ENCODE measurements around the gene SLC20A1.

SLC20A1 gene

DNA sequence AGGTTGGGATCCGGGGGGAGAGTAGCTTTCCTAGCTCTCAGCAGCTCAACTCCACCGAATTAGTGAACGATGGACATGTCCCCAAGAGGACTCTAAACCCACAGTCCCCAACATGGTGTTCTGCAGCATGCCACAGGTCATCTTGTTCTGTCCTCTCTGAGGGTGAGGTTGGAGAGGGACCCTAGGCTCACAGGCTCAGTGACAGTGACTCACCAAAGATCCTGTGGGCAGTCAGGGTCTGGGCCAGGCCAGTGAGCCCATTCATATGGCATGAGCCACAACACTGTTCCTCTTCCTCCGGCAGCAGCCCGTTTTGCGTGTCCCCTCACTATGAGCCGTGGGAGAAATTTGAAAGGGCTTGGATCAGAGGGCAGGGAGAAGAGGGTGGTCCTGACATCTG, 2.8 kb upstream of the SLC20A1 start:
- no peak for ATAC-seq (replicated peaks; ENCODE audit: extremely low read depth, poor library complexity, severe bottlenecking)
- Mint-ChIP-seq H3K9me3 (no peaks in the 10 kb centered on the region), H3K27ac (ENCODE audit: low read depth) (no peak overlapping the region), H3K27me3 (no peaks in the 10 kb centered on the region), H3K4me3 (no peak overlapping the region), H3K4me1 (peaks cover 54% of the 10 kb centered on the region), H3K36me3 (ENCODE audit: insufficient read depth) (peaks cover 29% of the 10 kb centered on the region)
- DNase-seq (ENCODE audit: low spot score in 2 of 2), result no peak

DNA sequence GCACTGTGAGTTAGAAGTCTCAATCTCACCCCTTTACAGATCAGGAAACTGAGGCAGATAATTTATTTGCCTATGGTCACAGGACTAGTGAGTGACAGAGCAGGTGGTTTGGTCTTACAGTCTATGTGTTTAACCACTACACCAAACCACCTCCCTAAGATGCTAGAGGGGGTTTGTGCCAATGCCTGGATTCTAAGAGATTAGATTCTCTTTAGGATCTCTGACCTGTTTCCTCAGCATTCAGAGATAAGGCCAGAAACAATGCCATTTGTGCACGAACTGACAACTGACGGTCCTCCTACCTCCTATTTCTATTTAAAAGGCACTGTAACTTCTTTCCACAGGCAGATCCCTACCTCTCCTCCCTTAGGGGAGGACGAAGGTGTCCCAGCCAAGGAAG, 2.3 kb upstream of the SLC20A1 start:
- no peaks in the 10 kb centered on the region for H3K27me3 Mint-ChIP-seq
- peaks cover 59% of the 10 kb centered on the region for H3K4me1 Mint-ChIP-seq
- no peak overlapping the region for H3K4me3 Mint-ChIP-seq
- no peaks in the 10 kb centered on the region for H3K9me3 Mint-ChIP-seq
- H3K36me3 Mint-ChIP-seq (ENCODE audit: insufficient read depth), result peaks cover 34% of the 10 kb centered on the region
- H3K27ac Mint-ChIP-seq (ENCODE audit: low read depth), result no peak overlapping the region
- ATAC-seq (replicated peaks; ENCODE audit: extremely low read depth, poor library complexity, severe bottlenecking) (no peak), DNase-seq (ENCODE audit: low spot score in 2 of 2) (no peak)

DNA sequence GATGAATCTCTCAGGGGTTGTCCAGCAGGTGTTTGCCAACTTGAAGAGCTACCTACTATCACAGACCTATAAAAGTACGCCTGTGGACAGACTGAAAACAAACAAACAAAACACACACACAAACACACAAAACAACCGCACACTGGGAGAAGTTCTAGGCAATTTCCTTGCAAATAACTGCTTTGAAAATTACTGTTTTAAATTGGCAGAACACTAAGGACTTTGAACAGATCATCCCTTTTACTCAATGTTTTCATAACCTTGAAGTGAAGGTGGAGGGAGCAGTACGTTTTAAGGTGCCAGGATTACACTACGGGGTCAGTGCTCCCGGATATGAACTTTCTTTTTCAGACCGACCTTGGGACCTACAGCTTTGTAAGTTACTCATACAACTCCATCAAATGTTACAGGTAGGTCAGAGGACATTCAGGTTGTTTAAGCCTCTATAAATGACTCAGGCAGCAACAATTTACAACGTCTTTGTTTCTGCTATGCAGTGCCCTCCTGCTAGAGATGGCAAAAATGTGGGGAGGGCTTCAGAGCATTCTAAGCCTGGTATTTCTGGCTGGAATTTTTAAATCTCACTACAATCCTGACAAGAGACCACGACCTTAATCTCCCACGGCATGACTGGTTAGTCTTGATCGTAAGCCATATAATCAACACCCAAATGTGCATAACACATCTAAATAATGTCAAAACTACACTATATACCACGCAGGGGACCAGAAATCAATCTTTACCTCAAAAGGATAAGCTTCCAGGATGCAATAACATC, 1.4 kb upstream of the SLC20A1 start:
- DNase-seq (ENCODE audit: low spot score in 2 of 2), result no peak
- H3K27me3 Mint-ChIP-seq, result no peaks in the 10 kb centered on the region
- H3K9me3 Mint-ChIP-seq, result no peaks in the 10 kb centered on the region
- H3K4me3 Mint-ChIP-seq, result peak overlapping the region; percentile 88
- H3K4me1 Mint-ChIP-seq, result peaks cover 67% of the 10 kb centered on the region
- H3K27ac Mint-ChIP-seq (ENCODE audit: low read depth), result peak overlapping the region; percentile 79
- no peak for ATAC-seq (replicated peaks; ENCODE audit: extremely low read depth, poor library complexity, severe bottlenecking)
- peaks cover 42% of the 10 kb centered on the region for H3K36me3 Mint-ChIP-seq (ENCODE audit: insufficient read depth)

DNA sequence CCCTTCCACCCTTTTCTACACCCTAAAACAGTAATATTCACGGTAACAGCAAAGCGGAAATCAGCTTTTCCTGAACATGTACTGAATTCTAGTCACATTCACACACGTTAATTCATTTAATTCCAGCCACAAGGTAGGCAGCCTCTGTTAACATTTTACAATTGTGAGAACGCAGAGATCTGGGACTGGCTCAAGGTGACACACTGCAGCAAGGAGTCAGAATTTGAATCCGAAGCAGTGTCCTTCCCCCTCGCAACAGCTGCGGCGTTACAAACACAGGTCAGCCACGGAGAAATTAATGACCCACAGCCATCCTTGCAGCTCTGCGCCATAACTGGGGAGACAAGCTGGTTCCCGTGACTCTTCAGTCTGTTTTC, 818 bp upstream of the SLC20A1 start:
- Mint-ChIP-seq H3K4me3 (peak overlapping the region; percentile 88), H3K9me3 (no peaks in the 10 kb centered on the region), H3K36me3 (ENCODE audit: insufficient read depth) (peaks cover 48% of the 10 kb centered on the region), H3K27ac (ENCODE audit: low read depth) (peak overlapping the region; percentile 79), H3K27me3 (no peaks in the 10 kb centered on the region), H3K4me1 (peaks cover 73% of the 10 kb centered on the region)
- DNase-seq (ENCODE audit: low spot score in 2 of 2) (no peak), ATAC-seq (replicated peaks; ENCODE audit: extremely low read depth, poor library complexity, severe bottlenecking) (no peak)

DNA sequence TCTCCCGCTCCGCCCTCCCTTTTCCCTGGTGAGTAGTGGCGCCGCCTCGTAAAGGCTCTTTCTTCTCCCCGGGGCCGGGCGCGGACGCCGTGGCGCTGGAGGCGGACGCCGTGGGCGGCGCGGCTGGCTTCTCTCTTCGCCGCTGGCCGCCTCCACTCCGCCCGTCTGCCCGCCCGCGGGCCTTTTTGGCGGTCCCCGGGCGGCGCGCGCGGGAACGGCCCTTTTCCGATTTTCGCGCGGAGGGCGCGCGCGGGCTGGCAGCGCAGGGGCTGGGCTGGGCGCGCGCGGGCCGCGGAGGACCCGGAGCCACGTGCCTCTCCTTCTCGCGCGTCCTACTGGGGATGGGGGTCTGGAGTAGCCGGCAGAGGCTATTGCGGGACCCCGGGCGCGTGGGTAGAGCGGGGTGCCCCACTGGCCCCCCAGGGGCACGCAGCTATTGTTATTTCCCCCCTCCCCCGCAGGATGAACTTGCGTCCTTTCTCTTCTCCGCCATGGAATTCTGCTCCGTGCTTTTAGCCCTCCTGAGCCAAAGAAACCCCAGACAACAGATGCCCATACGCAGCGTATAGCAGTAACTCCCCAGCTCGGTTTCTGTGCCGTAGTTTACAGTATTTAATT, 472 bp downstream of the SLC20A1 start:
- Mint-ChIP-seq H3K27me3 (no peaks in the 10 kb centered on the region), H3K4me1 (peaks cover 72% of the 10 kb centered on the region), H3K4me3 (peak overlapping the region; percentile 88), H3K27ac (ENCODE audit: low read depth) (peak overlapping the region; percentile 79), H3K9me3 (no peaks in the 10 kb centered on the region), H3K36me3 (ENCODE audit: insufficient read depth) (peaks cover 61% of the 10 kb centered on the region)
- ATAC-seq (replicated peaks; ENCODE audit: extremely low read depth, poor library complexity, severe bottlenecking) (peak; percentile 20), DNase-seq (ENCODE audit: low spot score in 2 of 2) (no peak)

DNA sequence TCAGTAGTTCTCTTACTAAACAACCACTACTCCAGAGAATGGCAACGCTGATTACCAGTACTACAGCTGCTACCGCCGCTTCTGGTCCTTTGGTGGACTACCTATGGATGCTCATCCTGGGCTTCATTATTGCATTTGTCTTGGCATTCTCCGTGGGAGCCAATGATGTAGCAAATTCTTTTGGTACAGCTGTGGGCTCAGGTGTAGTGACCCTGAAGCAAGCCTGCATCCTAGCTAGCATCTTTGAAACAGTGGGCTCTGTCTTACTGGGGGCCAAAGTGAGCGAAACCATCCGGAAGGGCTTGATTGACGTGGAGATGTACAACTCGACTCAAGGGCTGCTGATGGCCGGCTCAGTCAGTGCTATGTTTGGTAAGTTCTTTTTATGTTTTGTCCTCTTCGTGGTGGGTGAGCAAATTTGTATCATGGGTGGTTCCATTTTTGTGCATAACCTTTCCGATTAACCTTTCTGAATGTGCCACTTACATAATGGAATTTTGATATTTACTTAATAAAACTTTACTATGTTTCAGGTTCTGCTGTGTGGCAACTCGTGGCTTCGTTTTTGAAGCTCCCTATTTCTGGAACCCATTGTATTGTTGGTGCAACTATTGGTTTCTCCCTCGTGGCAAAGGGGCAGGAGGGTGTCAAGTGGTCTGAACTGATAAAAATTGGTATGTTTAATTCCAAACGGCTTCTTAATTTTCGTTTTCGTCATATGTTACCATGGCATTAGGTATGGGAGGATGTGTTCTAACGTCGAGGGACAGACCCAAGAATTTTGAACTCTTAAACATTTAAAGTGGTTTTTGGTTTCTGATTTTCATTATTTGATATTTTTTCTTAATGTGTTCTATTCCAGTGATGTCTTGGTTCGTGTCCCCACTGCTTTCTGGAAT, 1.3 kb downstream of the SLC20A1 start:
- no peak for ATAC-seq (replicated peaks; ENCODE audit: extremely low read depth, poor library complexity, severe bottlenecking)
- Mint-ChIP-seq H3K36me3 (ENCODE audit: insufficient read depth) (peaks cover 67% of the 10 kb centered on the region), H3K27ac (ENCODE audit: low read depth) (peak overlapping the region; percentile 79), H3K9me3 (no peaks in the 10 kb centered on the region), H3K4me1 (peaks cover 74% of the 10 kb centered on the region), H3K27me3 (no peaks in the 10 kb centered on the region), H3K4me3 (peak overlapping the region; percentile 88)
- no peak for DNase-seq (ENCODE audit: low spot score in 2 of 2)

DNA sequence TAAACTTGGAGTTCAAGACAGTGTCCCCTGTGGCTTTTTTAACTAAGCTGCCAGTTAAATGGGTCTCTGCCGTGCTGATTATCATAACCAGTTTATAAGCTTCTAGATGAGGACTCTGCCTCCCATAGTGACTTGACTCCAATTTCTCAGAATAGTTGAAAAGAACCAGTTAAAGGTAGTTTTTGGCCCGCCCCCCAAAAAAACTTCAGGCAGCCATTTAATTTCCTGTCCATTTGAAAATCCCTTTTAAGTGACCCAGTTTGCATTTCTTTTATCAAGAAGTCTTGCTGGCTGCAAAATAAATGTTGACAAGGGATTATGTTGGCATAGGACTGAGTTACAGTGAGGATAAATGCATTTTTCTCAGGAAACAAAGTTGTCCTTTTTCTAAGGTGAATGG, 2.3 kb downstream of the SLC20A1 start:
- peak overlapping the region; percentile 88 for H3K4me3 Mint-ChIP-seq
- H3K36me3 Mint-ChIP-seq (ENCODE audit: insufficient read depth), result peaks cover 75% of the 10 kb centered on the region
- H3K27me3 Mint-ChIP-seq, result no peaks in the 10 kb centered on the region
- no peak for DNase-seq (ENCODE audit: low spot score in 2 of 2)
- no peak for ATAC-seq (replicated peaks; ENCODE audit: extremely low read depth, poor library complexity, severe bottlenecking)
- peak overlapping the region; percentile 79 for H3K27ac Mint-ChIP-seq (ENCODE audit: low read depth)
- no peaks in the 10 kb centered on the region for H3K9me3 Mint-ChIP-seq
- H3K4me1 Mint-ChIP-seq, result peaks cover 75% of the 10 kb centered on the region

DNA sequence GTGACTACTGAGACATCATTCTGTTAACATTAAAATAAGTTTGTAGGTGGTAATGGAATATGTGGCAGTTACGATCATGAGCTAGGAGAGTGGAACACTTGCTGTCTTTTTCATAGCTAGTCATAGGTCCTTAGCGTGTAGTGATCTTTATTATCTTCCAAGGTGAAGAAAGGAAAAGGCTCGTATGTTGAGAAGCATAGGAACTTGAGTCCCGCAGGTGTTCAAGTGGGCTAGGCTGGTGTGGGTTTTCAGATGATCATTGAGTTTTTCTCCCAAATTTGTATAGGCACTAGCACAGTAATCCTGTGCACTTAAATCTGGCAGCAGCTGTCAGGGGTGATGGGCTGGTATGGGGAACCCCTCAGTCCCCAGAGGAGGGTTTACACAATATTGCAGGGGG, 10.9 kb downstream of the SLC20A1 start:
- H3K27ac Mint-ChIP-seq (ENCODE audit: low read depth), result peak overlapping the region; percentile 68
- H3K9me3 Mint-ChIP-seq, result no peaks in the 10 kb centered on the region
- peaks cover 57% of the 10 kb centered on the region for H3K4me1 Mint-ChIP-seq
- DNase-seq (ENCODE audit: low spot score in 2 of 2) (no peak), ATAC-seq (replicated peaks; ENCODE audit: extremely low read depth, poor library complexity, severe bottlenecking) (no peak)
- no peaks in the 10 kb centered on the region for H3K27me3 Mint-ChIP-seq
- no peak overlapping the region for H3K4me3 Mint-ChIP-seq
- peaks cover 94% of the 10 kb centered on the region for H3K36me3 Mint-ChIP-seq (ENCODE audit: insufficient read depth)

DNA sequence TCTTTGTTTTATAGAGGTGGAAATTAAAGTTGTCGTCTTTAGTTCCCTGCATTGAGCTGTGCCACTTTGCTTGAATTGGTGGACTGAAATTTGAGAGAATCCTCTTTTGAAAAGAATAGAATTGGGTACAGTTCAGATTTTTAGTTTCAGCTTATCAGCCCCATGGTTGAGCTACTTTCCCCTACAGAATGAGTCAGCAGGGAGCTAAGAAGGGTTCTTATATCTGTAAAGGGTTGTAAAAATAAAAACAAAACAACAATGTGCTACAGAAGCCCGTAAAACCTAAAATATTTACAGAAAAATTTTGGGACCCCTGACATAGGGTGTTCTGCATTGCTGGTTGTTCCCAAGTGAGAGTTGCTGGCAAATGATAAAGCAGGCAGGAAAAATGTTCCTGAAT, 12.6 kb downstream of the SLC20A1 start:
- DNase-seq (ENCODE audit: low spot score in 2 of 2), result no peak
- Mint-ChIP-seq H3K9me3 (no peaks in the 10 kb centered on the region), H3K27me3 (no peaks in the 10 kb centered on the region), H3K4me3 (no peak overlapping the region), H3K27ac (ENCODE audit: low read depth) (peak overlapping the region; percentile 72), H3K4me1 (peaks cover 52% of the 10 kb centered on the region), H3K36me3 (ENCODE audit: insufficient read depth) (peaks cover 96% of the 10 kb centered on the region)
- no peak for ATAC-seq (replicated peaks; ENCODE audit: extremely low read depth, poor library complexity, severe bottlenecking)

DNA sequence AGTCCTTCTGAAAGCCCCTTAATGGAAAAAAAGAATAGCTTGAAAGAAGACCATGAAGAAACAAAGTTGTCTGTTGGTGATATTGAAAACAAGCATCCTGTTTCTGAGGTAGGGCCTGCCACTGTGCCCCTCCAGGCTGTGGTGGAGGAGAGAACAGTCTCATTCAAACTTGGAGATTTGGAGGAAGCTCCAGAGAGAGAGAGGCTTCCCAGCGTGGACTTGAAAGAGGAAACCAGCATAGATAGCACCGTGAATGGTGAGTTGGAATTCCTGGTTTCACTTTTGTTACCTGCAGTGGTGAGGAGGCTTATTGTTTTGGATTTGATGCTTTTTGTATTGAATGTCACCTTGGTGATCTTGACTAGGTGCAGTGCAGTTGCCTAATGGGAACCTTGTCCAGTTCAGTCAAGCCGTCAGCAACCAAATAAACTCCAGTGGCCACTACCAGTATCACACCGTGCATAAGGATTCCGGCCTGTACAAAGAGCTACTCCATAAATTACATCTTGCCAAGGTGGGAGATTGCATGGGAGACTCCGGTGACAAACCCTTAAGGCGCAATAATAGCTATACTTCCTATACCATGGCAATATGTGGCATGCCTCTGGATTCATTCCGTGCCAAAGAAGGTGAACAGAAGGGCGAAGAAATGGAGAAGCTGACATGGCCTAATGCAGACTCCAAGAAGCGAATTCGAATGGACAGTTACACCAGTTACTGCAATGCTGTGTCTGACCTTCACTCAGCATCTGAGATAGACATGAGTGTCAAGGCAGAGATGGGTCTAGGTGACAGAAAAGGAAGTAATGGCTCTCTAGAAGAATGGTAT, 13.3 kb downstream of the SLC20A1 start:
- Mint-ChIP-seq H3K9me3 (no peaks in the 10 kb centered on the region), H3K27ac (ENCODE audit: low read depth) (peak overlapping the region; percentile 72), H3K4me1 (peaks cover 57% of the 10 kb centered on the region), H3K4me3 (peak overlapping the region; percentile 48), H3K27me3 (no peaks in the 10 kb centered on the region), H3K36me3 (ENCODE audit: insufficient read depth) (peaks cover 96% of the 10 kb centered on the region)
- no peak for DNase-seq (ENCODE audit: low spot score in 2 of 2)
- no peak for ATAC-seq (replicated peaks; ENCODE audit: extremely low read depth, poor library complexity, severe bottlenecking)

DNA sequence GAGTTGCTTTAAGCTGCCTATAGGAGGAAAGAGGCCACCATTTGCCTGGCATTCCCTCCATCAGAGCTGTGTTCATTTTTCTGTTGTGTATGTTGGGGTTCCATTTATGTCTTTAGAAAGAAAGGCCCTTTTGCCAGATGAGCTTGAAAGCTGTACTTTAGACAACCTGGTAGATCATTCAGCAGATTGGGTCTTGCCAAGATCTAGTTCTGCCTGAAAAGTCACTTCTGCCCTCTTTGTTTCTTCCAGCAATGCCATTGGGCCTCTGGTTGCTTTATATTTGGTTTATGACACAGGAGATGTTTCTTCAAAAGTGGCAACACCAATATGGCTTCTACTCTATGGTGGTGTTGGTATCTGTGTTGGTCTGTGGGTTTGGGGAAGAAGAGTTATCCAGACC, 14.4 kb downstream of the SLC20A1 start:
- no peak for DNase-seq (ENCODE audit: low spot score in 2 of 2)
- ATAC-seq (replicated peaks; ENCODE audit: extremely low read depth, poor library complexity, severe bottlenecking), result no peak
- peak overlapping the region; percentile 71 for H3K27ac Mint-ChIP-seq (ENCODE audit: low read depth)
- peaks cover 93% of the 10 kb centered on the region for H3K36me3 Mint-ChIP-seq (ENCODE audit: insufficient read depth)
- H3K4me1 Mint-ChIP-seq, result peaks cover 57% of the 10 kb centered on the region
- H3K9me3 Mint-ChIP-seq, result no peaks in the 10 kb centered on the region
- H3K4me3 Mint-ChIP-seq, result peak overlapping the region; percentile 50
- no peaks in the 10 kb centered on the region for H3K27me3 Mint-ChIP-seq
